Activated CD4-positive, alpha-beta T cell treated with anti-CD3 and anti-CD28 coated beads, Interleukin-2, amount 10 ng/mL, durations not matched to agents 24 days and 14 days (primary cell): Measurements from ENCODE around the gene EIF5AL1. TPM values are rescaled to one million over a fixed set of nuclear protein-coding genes. Genes with fewer than 3 reads are reported as not detected.

Experiments used
- total RNA-seq: library from RNA; stranded (reverse); gene quantifications from 2 replicates; pipeline ENCODE4 v1.2.3, GENCODE V29; 2022

The EIF5AL1 gene
- total RNA-seq, 1 donor from 2014 or later, result 0.40 TPM

Other genes with a start within 250 kb of the EIF5AL1 start
- 157 and 161 TPM in 2 replicates for gene PPIF, start 165.1 kb upstream of the EIF5AL1 start, total RNA-seq
- gene ZCCHC24, start 66.9 kb upstream of the EIF5AL1 start, total RNA-seq, result 0.66 and 1.4 TPM in 2 replicates
- gene SFTPA2, start 47.9 kb downstream of the EIF5AL1 start, total RNA-seq, result not detected in 2 replicates
- not detected in 2 replicates for gene SFTPA1, start 98.4 kb downstream of the EIF5AL1 start, total RNA-seq
- gene NUTM2B, start 190.7 kb downstream of the EIF5AL1 start, total RNA-seq, result 0.91 and 1.1 TPM in 2 replicates